Uterus (tissue), 2 donors: Measurements from ENCODE around the gene BICD1.

ENCODE experiments used
- CTCF ChIP-seq, 4 experiments: fragments of 200-600 bp in 2 of 4; fragments of 450-650 bp in 2 of 4; sonication (generic) in 2 of 4; IDR thresholded peaks; one replicate each; pipeline ENCODE4 v1.5.1; 2016 to 2019; ENCODE audit warnings: antibody characterized with exemption in 4 of 4, mild to moderate bottlenecking in 2 of 4, moderate library complexity in 1 of 4
- POLR2A ChIP-seq, 2 donors: fragments of 450-650 bp; IDR thresholded peaks; one replicate each; pipeline ENCODE4 v1.6.1; 2016; ENCODE audit warnings: antibody characterized with exemption in 2 of 2, mild to moderate bottlenecking in 1 of 2, moderate library complexity in 1 of 2

- TF ChIP-seq CTCF (IDR thresholded peaks at IDR 0.05) (no peak), POLR2A (IDR thresholded peaks at IDR 0.05) (no peak)
Observed at GRCh38 chr12:32211900-32212156, 105.2 kb downstream of the BICD1 start.
